Panc1 (cell line): Measurements from ENCODE around the gene SPARCL1. TPM values are rescaled to one million over a fixed set of nuclear protein-coding genes. Genes with fewer than 3 reads are reported as not detected.
"Not testable (repeated sequence)": the region's sequence is repeated elsewhere in the genome, so short reads cannot be mapped to it uniquely, and the experiment has no call there.

Source experiments
- ATAC-seq: fragments of 200-7000 bp; cut with Tn5 transposase; 2 replicates; pipeline ENCODE4 v1.9.1; 2020; ENCODE audit warnings: mild to moderate bottlenecking, moderate library complexity
- BruUV-seq: library from RNA; stranded (reverse); fragments of 400-500 nt; replicated peaks from 2 replicates; lab custom pipeline; 2021; lab: Mats Ljungman, UMichigan
- CTCF ChIA-PET: fragments of 300-600 bp; sonication (Branson Sonifier 250); formaldehyde crosslinking; loops from one replicate; lab custom pipeline; 2022; ENCODE audit warnings: antibody characterized with exemption; lab: Charles Lee
- POLR2A ChIA-PET: fragments of 300-600 bp; sonication (Branson Sonifier 250); formaldehyde crosslinking; loops from one replicate; lab custom pipeline; 2022; ENCODE audit warnings: antibody characterized with exemption; lab: Charles Lee
- DNase-seq: peaks from one replicate; pipeline ENCODE4 v3.0.0-alpha.2; 2010; ENCODE audit warnings: low read depth, low spot score
- H3K27ac ChIP-seq: 2 replicates; pipeline ENCODE4 v1.5.1; 2011; ENCODE audit warnings: mild to moderate bottlenecking, low read length, inconsistent platforms
- H3K27me3 ChIP-seq: fragments of 200-500 bp; sonication (Bioruptor generic); 2 replicates; pipeline ENCODE4 v1.6.0; 2014; ENCODE audit warnings: low read length, inconsistent platforms; ENCODE audit not compliant: control insufficient read depth, insufficient read depth
- H3K36me3 ChIP-seq: fragments of 200-500 bp; sonication (Bioruptor generic); 2 replicates; pipeline ENCODE4 v1.5.1; 2014; ENCODE audit warnings: inconsistent platforms, mild to moderate bottlenecking, low read length, moderate library complexity; ENCODE audit not compliant: control insufficient read depth, insufficient read depth
- H3K4me1 ChIP-seq: 2 replicates; pipeline ENCODE4 v1.5.1; 2011; ENCODE audit warnings: inconsistent platforms, mild to moderate bottlenecking, low read length, moderate library complexity; ENCODE audit not compliant: control insufficient read depth, insufficient read depth
- H3K4me3 ChIP-seq, 2 experiments: 2 replicates each; pipeline ENCODE4 v1.5.1; 2011 to 2012; ENCODE audit warnings: low read depth in 2 of 2, low read length in 2 of 2, mild to moderate bottlenecking in 2 of 2, inconsistent platforms in 1 of 2, moderate library complexity in 1 of 2
- H3K9me3 ChIP-seq: fragments of 200-500 bp; sonication (Bioruptor generic); 2 replicates; pipeline ENCODE4 v1.5.1; 2014; ENCODE audit warnings: low read depth, mild to moderate bottlenecking, inconsistent platforms, low read length, moderate library complexity; ENCODE audit not compliant: control insufficient read depth, insufficient read depth
- POLR2AphosphoS5 ChIP-seq: IDR thresholded peaks from 2 replicates; pipeline ENCODE4 v1.6.1; 2012; ENCODE audit warnings: mild to moderate bottlenecking, low read depth, low read length, moderate library complexity
- REST ChIP-seq, 2 experiments: IDR thresholded peaks; 2 replicates each; pipeline ENCODE4 v1.6.1; 2011 to 2012; ENCODE audit warnings: low read depth in 2 of 2, control low read depth in 1 of 2, low read length in 1 of 2, mild to moderate bottlenecking in 1 of 2, moderate library complexity in 1 of 2; ENCODE audit not compliant: insufficient read depth in 1 of 2
- SIN3A ChIP-seq: IDR thresholded peaks from 2 replicates; pipeline ENCODE4 v1.6.1; 2012; ENCODE audit warnings: low read depth, mild to moderate bottlenecking, low read length, moderate library complexity, borderline replicate concordance; ENCODE audit not compliant: insufficient read depth
- TCF7L2 ChIP-seq: IDR thresholded peaks from 2 replicates; pipeline ENCODE4 v1.6.1; 2011; ENCODE audit warnings: mild to moderate bottlenecking, low read depth, low read length, inconsistent platforms
- in situ Hi-C: cut with HindIII; loops from 2 replicates; pipeline ENCODE4 v1.10.0; 2016; ENCODE audit warnings: low sequenced_read_pairs, low pct_unique_long_range_greater_than_20kb
- intact Hi-C: fragments of 100-400 bp; cut with micrococcal nuclease; formaldehyde crosslinking; loops from one replicate; pipeline ENCODE4 v1.10.0; 2022; ENCODE audit not compliant: unreplicated experiment
- total RNA-seq: library from RNA; stranded (reverse); gene quantifications from one replicate; pipeline ENCODE4 v1.2.1, GENCODE V29; 2021; ENCODE audit not compliant: unreplicated experiment
- TF ChIP-seq, protein P1 (sequence below): fragments of 450-650 bp; IDR thresholded peaks from 2 replicates; pipeline ENCODE4 v1.5.1; 2017; ENCODE audit warnings: mild to moderate bottlenecking

The SPARCL1 gene
- total RNA-seq, 1 experiment from 2014 or later = 0.57 TPM

DNA sequence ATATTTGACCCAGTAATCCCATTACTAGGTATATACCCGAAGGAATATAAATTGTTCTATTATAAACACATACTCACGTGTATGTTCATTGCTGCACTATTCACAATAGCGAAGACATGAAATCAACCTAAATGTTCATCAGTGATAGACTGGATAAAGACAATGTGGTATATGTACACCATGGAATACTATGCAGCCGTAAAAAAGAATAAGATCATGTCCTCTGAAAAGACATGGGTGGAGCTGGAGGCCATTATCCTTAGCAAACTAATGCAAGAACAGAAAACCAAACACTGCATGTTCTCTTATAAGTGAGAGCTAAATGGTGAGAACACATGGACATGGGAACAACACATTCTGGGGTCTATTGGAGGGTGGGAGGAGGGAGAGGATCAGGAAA lies 70.3 kb downstream of the SPARCL1 start:
- Histone ChIP-seq H3K27ac (no peak overlapping the region), H3K4me3 (no peak overlapping the region), H3K27me3 (no peaks in the 10 kb centered on the region), H3K9me3 (no peaks in the 10 kb centered on the region), H3K4me1 (no peaks in the 10 kb centered on the region), H3K36me3 (peaks cover 6% of the 10 kb centered on the region; the same call in 1 of the 2 replicates)
- in situ Hi-C loops = no loop called here
- CTCF ChIA-PET = no interaction called here
- no peak for DNase-seq
- no TSS peak for BruUV-seq
- intact Hi-C loops = no loop called here
- TF ChIP-seq POLR2AphosphoS5 = no peak
- no peak for TF ChIP-seq TCF7L2
- TF ChIP-seq, protein P1, sequence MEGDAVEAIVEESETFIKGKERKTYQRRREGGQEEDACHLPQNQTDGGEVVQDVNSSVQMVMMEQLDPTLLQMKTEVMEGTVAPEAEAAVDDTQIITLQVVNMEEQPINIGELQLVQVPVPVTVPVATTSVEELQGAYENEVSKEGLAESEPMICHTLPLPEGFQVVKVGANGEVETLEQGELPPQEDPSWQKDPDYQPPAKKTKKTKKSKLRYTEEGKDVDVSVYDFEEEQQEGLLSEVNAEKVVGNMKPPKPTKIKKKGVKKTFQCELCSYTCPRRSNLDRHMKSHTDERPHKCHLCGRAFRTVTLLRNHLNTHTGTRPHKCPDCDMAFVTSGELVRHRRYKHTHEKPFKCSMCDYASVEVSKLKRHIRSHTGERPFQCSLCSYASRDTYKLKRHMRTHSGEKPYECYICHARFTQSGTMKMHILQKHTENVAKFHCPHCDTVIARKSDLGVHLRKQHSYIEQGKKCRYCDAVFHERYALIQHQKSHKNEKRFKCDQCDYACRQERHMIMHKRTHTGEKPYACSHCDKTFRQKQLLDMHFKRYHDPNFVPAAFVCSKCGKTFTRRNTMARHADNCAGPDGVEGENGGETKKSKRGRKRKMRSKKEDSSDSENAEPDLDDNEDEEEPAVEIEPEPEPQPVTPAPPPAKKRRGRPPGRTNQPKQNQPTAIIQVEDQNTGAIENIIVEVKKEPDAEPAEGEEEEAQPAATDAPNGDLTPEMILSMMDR = no peak
- TF ChIP-seq SIN3A = no peak
- TF ChIP-seq REST (IDR thresholded peaks at IDR 0.05; ENCODE audit: insufficient read depth in 1 of 2, low read depth in 2 of 2, low read length in 1 of 2) = no peak
- POLR2A ChIA-PET = no interaction called here
- no peak for ATAC-seq

GRCh38 chr4:87451537-87451936 lies 77.6 kb downstream of the SPARCL1 start:
- TF ChIP-seq POLR2AphosphoS5 (no peak), REST (IDR thresholded peaks at IDR 0.05; ENCODE audit: insufficient read depth in 1 of 2, low read depth in 2 of 2, low read length in 1 of 2) (no peak), SIN3A (no peak), TCF7L2 (no peak)
- TF ChIP-seq, protein P1 = no peak
- H3K36me3 ChIP-seq = peaks cover 6% of the 10 kb centered on the region; the same call in 1 of the 2 replicates
- BruUV-seq = no TSS peak
- no peaks in the 10 kb centered on the region for H3K9me3 ChIP-seq
- no peaks in the 10 kb centered on the region for H3K27me3 ChIP-seq
- ChIA-PET POLR2A (no interaction called here), CTCF (no interaction called here)
- H3K27ac ChIP-seq = no peak overlapping the region
- no peaks in the 10 kb centered on the region for H3K4me1 ChIP-seq
- intact Hi-C loops = no loop called here
- H3K4me3 ChIP-seq = no peak overlapping the region
- in situ Hi-C loops = no loop called here
- DNase-seq (no peak), ATAC-seq (no peak)

- intact Hi-C loops, CTCF ChIA-PET, H3K4me3 ChIP-seq, in situ Hi-C loops, DNase-seq, H3K36me3 ChIP-seq, BruUV-seq, ATAC-seq, H3K9me3 ChIP-seq, H3K27me3 ChIP-seq, H3K27ac ChIP-seq, H3K4me1 ChIP-seq: not testable (repeated sequence)
- POLR2A ChIA-PET = interaction anchor here (0.7 kb wide), 1 partner anchor 82 kb away, joined by 3 read pairs; no protein-coding TSS in a partner anchor
These were observed 82.8 kb downstream of the SPARCL1 start for GRCh38 chr4:87446375-87446774.
